Measurements from ENCODE around the gene OASL. TPM values are rescaled to one million over a fixed set of nuclear protein-coding genes. Genes with fewer than 3 reads are reported as not detected.

OASL gene
- total RNA-seq, 4 donors from 2014 or later, result 0.65 to 5.6 (median 2.1) TPM

DNA sequence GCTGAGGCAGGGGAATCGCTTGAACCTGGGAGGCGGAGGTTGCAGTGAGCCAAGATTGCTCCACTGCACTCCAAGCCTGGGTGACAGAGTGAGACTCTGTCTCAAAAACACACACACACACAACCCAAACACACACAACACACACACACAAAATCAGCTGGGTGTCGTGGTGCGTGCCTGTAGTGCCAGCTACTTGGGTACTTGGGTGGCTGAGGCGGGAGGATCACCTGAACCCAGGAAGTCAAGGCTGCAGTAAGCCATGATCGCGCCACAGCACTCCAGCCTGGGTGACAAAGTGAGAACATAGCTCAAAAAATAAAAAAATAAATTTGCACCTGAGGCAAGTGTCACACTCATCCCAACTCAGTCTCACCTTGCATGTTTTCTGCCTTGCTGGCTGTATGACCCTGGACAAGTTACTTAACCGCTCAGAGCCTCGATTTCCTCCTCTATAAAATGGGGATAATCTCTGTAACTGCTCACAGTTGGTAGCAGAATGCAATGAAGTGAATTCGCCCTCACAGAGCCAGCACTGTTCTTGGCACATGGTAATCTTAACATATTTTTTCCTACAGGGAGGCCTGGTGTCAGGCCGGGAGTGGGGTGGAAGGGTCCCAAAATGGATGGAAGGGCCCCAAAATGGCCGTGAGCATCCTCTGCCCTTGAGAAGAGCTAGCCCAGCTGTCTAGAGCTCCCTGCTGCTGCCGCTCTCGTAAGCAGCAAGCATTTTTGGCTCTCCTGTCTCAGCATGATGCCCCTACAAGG, 61.3 kb downstream of the OASL start:
- DNase-seq (ENCODE audit: low spot score) (no peak), ATAC-seq (ENCODE audit: low FRiP score) (no peak)
- TF ChIP-seq, protein P1, sequence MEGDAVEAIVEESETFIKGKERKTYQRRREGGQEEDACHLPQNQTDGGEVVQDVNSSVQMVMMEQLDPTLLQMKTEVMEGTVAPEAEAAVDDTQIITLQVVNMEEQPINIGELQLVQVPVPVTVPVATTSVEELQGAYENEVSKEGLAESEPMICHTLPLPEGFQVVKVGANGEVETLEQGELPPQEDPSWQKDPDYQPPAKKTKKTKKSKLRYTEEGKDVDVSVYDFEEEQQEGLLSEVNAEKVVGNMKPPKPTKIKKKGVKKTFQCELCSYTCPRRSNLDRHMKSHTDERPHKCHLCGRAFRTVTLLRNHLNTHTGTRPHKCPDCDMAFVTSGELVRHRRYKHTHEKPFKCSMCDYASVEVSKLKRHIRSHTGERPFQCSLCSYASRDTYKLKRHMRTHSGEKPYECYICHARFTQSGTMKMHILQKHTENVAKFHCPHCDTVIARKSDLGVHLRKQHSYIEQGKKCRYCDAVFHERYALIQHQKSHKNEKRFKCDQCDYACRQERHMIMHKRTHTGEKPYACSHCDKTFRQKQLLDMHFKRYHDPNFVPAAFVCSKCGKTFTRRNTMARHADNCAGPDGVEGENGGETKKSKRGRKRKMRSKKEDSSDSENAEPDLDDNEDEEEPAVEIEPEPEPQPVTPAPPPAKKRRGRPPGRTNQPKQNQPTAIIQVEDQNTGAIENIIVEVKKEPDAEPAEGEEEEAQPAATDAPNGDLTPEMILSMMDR (IDR thresholded peaks at IDR 0.05), result no peak

DNA sequence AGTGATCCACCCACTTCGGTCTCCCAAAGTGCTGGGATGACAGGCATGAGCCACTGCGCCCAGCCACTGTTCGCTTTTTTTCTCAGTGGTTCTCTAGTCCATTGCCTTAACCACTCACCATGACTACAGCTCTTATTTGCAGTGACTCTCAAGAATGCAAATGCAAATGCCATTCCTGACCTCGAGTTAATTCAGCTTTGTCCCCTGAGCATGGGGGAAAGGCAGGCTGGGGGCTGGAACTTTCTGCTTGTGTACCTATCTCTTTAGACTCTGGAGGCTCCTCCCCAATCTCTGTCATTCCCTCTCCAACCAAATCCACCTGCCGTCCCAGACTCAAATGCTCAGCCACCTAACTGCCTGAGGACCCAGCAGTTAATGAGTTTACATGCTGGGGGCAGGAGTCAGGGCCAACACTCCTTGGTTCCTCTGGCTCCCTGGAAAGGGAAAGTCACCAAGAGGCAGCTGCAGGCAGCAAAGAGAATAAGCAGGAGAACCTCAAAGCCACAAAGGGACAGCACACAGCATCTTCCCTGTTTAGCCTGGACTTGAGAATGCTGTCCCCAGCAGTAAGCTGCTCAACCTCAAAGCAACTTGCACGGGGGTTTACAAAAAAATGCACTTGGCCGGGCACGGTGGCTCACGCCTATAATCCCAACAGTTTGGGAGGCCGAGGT, 66.0 kb downstream of the OASL start:
- TF ChIP-seq, protein P1 (IDR thresholded peaks at IDR 0.05), result no peak
- no peak for DNase-seq (ENCODE audit: low spot score)
- no peak for ATAC-seq (ENCODE audit: low FRiP score)

DNA sequence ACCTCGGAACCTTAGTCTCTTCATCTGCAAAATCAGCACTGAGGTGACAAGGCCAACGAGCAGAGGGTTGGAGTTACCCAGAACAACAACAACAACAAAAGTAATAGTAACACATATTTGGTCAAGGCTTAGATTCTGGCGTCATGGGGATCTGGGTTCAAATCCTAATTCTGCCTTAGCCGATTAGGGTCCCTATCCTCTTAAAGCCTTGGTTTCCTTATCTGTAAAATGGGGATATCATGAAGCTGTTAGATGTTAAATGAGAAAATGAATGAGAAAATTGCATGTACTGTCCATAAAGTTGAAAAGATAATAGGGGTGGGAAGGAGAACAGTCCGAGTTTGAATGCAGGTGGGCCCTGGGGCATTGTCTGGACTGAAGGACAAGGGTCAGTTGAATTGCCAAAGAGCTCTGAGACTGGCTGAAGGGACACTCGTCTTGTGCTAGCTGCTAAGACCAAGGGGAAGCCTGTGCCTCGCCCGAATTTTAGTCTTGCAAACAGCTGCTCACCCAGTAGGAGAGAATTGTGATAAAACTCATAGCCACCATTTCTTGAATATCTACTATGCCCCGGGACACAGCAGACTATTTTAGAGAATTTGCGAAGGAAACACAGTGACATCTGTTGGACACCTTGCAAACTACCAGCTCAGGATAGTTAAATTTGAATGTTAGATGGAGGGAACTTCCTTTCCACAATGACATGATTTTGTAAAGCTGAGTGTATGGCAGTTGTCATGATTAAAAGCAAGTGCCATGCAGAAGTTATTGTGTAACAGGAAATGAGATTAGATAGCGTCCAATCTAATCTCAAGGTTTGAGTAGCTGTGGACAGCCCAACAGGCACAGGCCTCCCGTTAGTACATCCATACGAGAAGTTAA, 67.5 kb downstream of the OASL start:
- ATAC-seq (ENCODE audit: low FRiP score), result peak; percentile 48
- no peak for DNase-seq (ENCODE audit: low spot score)
- TF ChIP-seq, protein P1 (IDR thresholded peaks at IDR 0.05), result peak in 1 of 3 donors; percentile 7

DNA sequence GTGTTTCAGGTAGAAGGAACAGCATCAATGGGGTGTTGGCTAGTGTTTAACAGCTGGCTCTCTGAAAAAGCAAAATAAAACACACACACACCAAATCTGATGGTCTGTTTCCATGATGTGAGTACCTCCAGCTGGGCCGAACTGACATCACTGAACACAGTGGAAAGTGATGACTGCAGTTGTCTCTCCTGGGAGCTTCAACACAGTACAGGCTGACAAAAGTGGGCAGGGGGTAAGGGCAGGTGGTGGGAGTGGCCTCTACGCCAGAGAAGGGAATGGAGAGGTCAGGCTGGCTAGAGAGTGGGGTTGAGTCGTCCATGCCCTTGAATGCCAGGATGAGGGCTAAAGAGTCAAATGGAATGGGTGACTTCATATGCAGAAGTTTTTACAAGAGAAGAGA, 68.7 kb downstream of the OASL start:
- no peak for ATAC-seq (ENCODE audit: low FRiP score)
- no peak for DNase-seq (ENCODE audit: low spot score)
- TF ChIP-seq, protein P1 (IDR thresholded peaks at IDR 0.05), result no peak

Small RNA genes lying within 50 kb of the gene (small RNA-seq; reads per million reads assigned to genes)
- gene AC079602.2, result not detected

Other genes with a start within 250 kb of the OASL start
- gene SPPL3, start 134.9 kb downstream of the OASL start, total RNA-seq, result 10 to 100 TPM; 16.8 to 28.7 (median 22.7) TPM
- not detected for gene HNF1A, start 60.7 kb downstream of the OASL start, total RNA-seq
- 10 to 100 TPM in 3 of 4 donors, 1 to 10 TPM in 1; 7.3 to 16.0 (median 14.1) TPM for gene C12orf43, start 22.8 kb downstream of the OASL start, total RNA-seq
- 1 to 10 TPM; 2.4 to 8.6 (median 5.6) TPM for gene P2RX7, start 93.6 kb upstream of the OASL start, total RNA-seq
- gene P2RX4, start 170.9 kb upstream of the OASL start, total RNA-seq, result 100 to 1,000 TPM in 1 of 4 donors, 10 to 100 TPM in 3; 46.3 to 107 (median 65.3) TPM